ENCODE measurements around the gene ABHD11. TPM values are rescaled to one million over a fixed set of nuclear protein-coding genes. Genes with fewer than 3 reads are reported as not detected.
"Not testable (repeated sequence)": the region's sequence is repeated elsewhere in the genome, so short reads cannot be mapped to it uniquely, and the experiment has no call there.

Gene ABHD11
- total RNA-seq, 1 donor from 2014 or later: 16.4 TPM

DNA sequence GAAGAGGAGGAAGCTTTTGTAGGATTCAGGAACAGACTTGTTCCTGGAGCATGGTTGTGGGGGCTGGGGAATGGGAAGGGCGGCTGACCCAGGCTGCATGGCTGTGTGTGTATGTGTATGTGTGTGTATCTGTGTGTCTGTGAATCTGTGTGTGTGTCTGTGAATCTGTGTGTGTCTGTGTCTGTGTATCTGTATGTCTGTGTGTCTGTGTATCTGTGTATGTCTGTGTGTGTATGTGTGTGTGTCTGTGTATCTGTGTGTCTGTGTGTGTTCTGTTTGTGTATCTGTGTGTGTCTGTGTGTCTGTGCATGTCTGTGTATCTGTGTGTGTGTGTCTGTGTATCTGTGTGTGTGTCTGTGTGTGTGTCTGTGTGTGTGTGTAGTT, 12.5 kb downstream of the ABHD11 start:
- TF ChIP-seq, protein P1, sequence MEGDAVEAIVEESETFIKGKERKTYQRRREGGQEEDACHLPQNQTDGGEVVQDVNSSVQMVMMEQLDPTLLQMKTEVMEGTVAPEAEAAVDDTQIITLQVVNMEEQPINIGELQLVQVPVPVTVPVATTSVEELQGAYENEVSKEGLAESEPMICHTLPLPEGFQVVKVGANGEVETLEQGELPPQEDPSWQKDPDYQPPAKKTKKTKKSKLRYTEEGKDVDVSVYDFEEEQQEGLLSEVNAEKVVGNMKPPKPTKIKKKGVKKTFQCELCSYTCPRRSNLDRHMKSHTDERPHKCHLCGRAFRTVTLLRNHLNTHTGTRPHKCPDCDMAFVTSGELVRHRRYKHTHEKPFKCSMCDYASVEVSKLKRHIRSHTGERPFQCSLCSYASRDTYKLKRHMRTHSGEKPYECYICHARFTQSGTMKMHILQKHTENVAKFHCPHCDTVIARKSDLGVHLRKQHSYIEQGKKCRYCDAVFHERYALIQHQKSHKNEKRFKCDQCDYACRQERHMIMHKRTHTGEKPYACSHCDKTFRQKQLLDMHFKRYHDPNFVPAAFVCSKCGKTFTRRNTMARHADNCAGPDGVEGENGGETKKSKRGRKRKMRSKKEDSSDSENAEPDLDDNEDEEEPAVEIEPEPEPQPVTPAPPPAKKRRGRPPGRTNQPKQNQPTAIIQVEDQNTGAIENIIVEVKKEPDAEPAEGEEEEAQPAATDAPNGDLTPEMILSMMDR (IDR thresholded peaks at IDR 0.05; ENCODE audit: unreplicated experiment): peak; percentile 29
- H3K9me3 Mint-ChIP-seq (ENCODE audit: unreplicated experiment): no peaks in the 10 kb centered on the region
- DNase-seq (ENCODE audit: low spot score): no peak
- H3K27me3 Mint-ChIP-seq (ENCODE audit: unreplicated experiment): peaks cover 6% of the 10 kb centered on the region
- no peaks in the 10 kb centered on the region for H3K36me3 Mint-ChIP-seq (ENCODE audit: low read depth, unreplicated experiment)
- no peak overlapping the region for H3K4me3 Mint-ChIP-seq (ENCODE audit: unreplicated experiment)
- H3K27ac Mint-ChIP-seq (ENCODE audit: unreplicated experiment): no peak overlapping the region
- peaks cover 4% of the 10 kb centered on the region for H3K4me1 Mint-ChIP-seq (ENCODE audit: unreplicated experiment)

DNA sequence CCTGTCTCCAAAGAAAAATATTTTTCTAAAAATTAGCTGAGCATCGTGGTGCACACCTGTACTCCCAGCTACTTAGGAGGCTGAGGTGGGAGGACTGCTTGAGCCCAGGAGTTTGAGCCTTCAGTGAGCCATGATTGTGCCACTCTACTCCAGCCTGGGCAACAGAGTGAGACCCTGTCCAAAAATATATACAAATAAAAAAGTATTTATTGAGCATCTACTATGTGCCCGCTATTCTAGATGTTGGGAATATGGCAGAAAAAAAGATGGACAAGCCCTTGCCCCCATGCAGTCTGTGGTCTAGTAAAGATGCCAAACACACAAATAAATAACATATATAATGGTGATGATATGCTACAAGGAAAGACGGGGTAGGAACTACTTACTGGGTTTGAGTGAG, 14.8 kb downstream of the ABHD11 start:
- H3K36me3 Mint-ChIP-seq (ENCODE audit: low read depth, unreplicated experiment): no peaks in the 10 kb centered on the region
- TF ChIP-seq, protein P1 (IDR thresholded peaks at IDR 0.05; ENCODE audit: unreplicated experiment): no peak
- H3K4me3 Mint-ChIP-seq (ENCODE audit: unreplicated experiment): no peak overlapping the region
- no peak overlapping the region for H3K27ac Mint-ChIP-seq (ENCODE audit: unreplicated experiment)
- peaks cover 2% of the 10 kb centered on the region for H3K4me1 Mint-ChIP-seq (ENCODE audit: unreplicated experiment)
- no peaks in the 10 kb centered on the region for H3K9me3 Mint-ChIP-seq (ENCODE audit: unreplicated experiment)
- no peak for DNase-seq (ENCODE audit: low spot score)
- H3K27me3 Mint-ChIP-seq (ENCODE audit: unreplicated experiment): peaks cover 12% of the 10 kb centered on the region

DNA sequence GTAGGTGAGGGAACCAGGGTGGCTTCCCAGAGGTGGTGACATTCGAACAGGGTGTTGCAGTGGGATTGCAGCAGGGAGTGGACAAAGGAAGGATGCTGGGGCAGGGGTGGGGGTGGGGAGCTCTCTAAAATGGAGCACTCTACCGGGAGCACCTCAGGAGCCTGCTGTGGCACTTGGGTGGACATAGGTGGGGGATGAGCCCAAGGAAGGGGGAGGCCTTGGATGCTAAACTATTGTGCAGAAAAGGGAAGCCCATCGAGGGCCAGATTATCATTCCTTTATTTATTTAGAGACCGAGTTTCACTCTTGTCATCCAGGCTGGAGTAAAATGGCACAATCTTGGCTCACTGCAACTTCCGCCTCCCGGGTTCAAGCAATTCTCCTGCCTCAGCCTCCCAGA, 15.8 kb downstream of the ABHD11 start:
- no peaks in the 10 kb centered on the region for H3K9me3 Mint-ChIP-seq (ENCODE audit: unreplicated experiment)
- no peaks in the 10 kb centered on the region for H3K36me3 Mint-ChIP-seq (ENCODE audit: low read depth, unreplicated experiment)
- H3K27me3 Mint-ChIP-seq (ENCODE audit: unreplicated experiment): peaks cover 12% of the 10 kb centered on the region
- TF ChIP-seq, protein P1 (IDR thresholded peaks at IDR 0.05; ENCODE audit: unreplicated experiment): no peak
- no peak overlapping the region for H3K4me3 Mint-ChIP-seq (ENCODE audit: unreplicated experiment)
- H3K4me1 Mint-ChIP-seq (ENCODE audit: unreplicated experiment): peaks cover 5% of the 10 kb centered on the region
- H3K27ac Mint-ChIP-seq (ENCODE audit: unreplicated experiment): no peak overlapping the region
- DNase-seq (ENCODE audit: low spot score): no peak

DNA sequence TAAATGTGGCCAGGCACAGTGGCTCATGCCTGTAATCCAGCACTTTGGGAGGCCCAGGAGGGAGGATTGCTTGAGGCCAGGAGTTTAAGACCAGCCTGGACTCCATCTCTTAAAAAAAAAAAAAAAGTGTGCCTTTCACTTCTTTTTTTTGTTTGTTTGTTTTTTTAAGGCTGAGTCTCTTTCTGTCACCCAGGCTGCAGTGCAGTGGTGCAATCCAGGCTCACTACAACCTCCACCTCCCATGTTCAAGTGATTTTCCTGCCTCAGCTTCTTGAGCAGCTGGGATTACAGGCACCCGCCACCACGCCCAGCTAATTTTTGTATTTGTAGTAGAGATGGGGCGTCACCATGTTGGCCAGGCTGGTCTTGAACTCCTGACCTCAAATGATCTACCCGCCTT, 16.4 kb downstream of the ABHD11 start:
- not testable (repeated sequence) for DNase-seq (ENCODE audit: low spot score); H3K27ac Mint-ChIP-seq (ENCODE audit: unreplicated experiment); H3K4me1 Mint-ChIP-seq (ENCODE audit: unreplicated experiment); H3K4me3 Mint-ChIP-seq (ENCODE audit: unreplicated experiment); H3K9me3 Mint-ChIP-seq (ENCODE audit: unreplicated experiment); H3K36me3 Mint-ChIP-seq (ENCODE audit: low read depth, unreplicated experiment)
- peaks cover 12% of the 10 kb centered on the region for H3K27me3 Mint-ChIP-seq (ENCODE audit: unreplicated experiment)

DNA sequence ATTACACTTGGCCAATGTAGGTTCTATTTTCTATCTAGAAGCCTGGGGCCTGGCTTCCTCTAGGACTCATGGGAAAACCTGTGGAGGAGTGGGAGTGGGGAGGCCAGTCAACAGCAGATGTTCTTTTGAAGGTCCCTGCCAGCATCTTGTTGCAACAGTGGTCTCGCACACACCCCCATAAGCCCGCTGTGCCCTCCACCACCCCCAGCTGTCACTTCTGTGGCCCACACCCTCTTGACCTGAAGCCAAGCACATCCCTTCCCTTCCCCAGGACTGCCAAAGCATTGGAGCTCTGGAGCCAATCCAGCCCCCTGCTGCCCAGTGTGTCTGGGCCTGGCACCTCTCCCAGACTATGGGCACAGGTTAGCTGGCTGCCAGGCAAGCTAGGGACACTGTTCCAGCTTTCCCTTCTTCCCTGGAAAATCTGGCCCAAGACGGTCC, 17.2 kb downstream of the ABHD11 start:
- peaks cover 12% of the 10 kb centered on the region for H3K27me3 Mint-ChIP-seq (ENCODE audit: unreplicated experiment)

DNA sequence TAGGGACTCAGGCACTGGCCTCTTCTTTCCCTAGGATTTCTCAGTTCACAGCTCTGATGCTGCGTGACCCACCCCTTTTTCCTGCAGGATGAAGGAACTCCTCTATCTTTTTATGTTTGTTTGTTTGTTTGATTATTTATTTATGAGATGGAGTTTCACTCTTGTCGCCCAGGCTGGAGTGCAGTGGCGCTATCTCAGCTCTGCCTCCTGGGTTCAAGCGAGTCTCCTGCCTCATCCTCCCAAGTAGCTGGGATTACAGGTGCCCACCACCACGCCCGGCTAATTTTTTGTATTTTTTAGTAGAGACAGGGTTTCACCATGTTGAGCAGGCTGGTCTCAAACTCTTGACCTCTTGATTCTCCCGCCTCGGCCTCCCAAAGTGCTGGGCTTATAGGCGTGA, 18.2 kb downstream of the ABHD11 start:
- H3K9me3 Mint-ChIP-seq (ENCODE audit: unreplicated experiment); H3K4me1 Mint-ChIP-seq (ENCODE audit: unreplicated experiment); DNase-seq (ENCODE audit: low spot score); H3K36me3 Mint-ChIP-seq (ENCODE audit: low read depth, unreplicated experiment): not testable (repeated sequence)
- Mint-ChIP-seq H3K4me3 (ENCODE audit: unreplicated experiment) (peak overlapping the region; percentile 88), H3K27ac (ENCODE audit: unreplicated experiment) (peak overlapping the region; percentile 5), H3K27me3 (ENCODE audit: unreplicated experiment) (peaks cover 12% of the 10 kb centered on the region)

More for the DNA sequence above, 17.2 kb downstream of the ABHD11 start:
- Mint-ChIP-seq H3K36me3 (ENCODE audit: low read depth, unreplicated experiment) (no peaks in the 10 kb centered on the region), H3K27ac (ENCODE audit: unreplicated experiment) (no peak overlapping the region), H3K4me3 (ENCODE audit: unreplicated experiment) (no peak overlapping the region), H3K4me1 (ENCODE audit: unreplicated experiment) (peaks cover 5% of the 10 kb centered on the region), H3K9me3 (ENCODE audit: unreplicated experiment) (no peaks in the 10 kb centered on the region)
- TF ChIP-seq, protein P1 (IDR thresholded peaks at IDR 0.05; ENCODE audit: unreplicated experiment): no peak
- DNase-seq (ENCODE audit: low spot score): no peak
